Umbilical cord (tissue), 2 donors: ENCODE measurements around the gene RPA1. TPM values are rescaled to one million over a fixed set of nuclear protein-coding genes. Genes with fewer than 3 reads are reported as not detected.
A peak's percentile ranks its signal among the peaks of the same experiment; 100 is the strongest.
"Not testable (repeated sequence)": the region's sequence is repeated elsewhere in the genome, so short reads cannot be mapped to it uniquely, and the experiment has no call there.

ENCODE experiments used
- DNase-seq: peaks from one replicate; pipeline ENCODE4 v3.0.0-alpha.2; 2015; ENCODE audit warnings: low spot score
- total RNA-seq: library from RNA; depleted of rRNA; stranded (reverse); fragments of >200 nt; gene quantifications from one replicate; pipeline ENCODE4 v1.2.3, GENCODE V29; 2014; ENCODE audit warnings: low replicate concordance; ENCODE audit not compliant: insufficient read depth

Gene RPA1
- total RNA-seq, 1 donor from 2014 or later: 22.4 TPM

GRCh38 chr17:1813088-1813487 is 16.7 kb upstream of the RPA1 start:
- no peak for DNase-seq

- DNase-seq: no peak
These were observed 9.1 kb upstream of the RPA1 start for GRCh38 chr17:1820528-1821252.

- DNase-seq: no peak
These were observed 601 bp upstream of the RPA1 start for GRCh38 chr17:1829216-1829591.

GRCh38 chr17:1830288-1830687 is 483 bp downstream of the RPA1 start:
- DNase-seq: peak; percentile 5

- DNase-seq: no peak
These were observed 4.8 kb downstream of the RPA1 start for GRCh38 chr17:1834380-1835149.

GRCh38 chr17:1839516-1839915 is 9.7 kb downstream of the RPA1 start:
- no peak for DNase-seq

GRCh38 chr17:1843947-1844346 is 14.1 kb downstream of the RPA1 start:
- no peak for DNase-seq

GRCh38 chr17:1847191-1847590 is 17.4 kb downstream of the RPA1 start:
- DNase-seq: no peak

- no peak for DNase-seq
These were observed 22.5 kb downstream of the RPA1 start for GRCh38 chr17:1852327-1852726.

GRCh38 chr17:1853698-1854097 is 23.9 kb downstream of the RPA1 start:
- DNase-seq: no peak

GRCh38 chr17:1856462-1856861 is 26.7 kb downstream of the RPA1 start:
- DNase-seq: not testable (repeated sequence)

- DNase-seq: no peak
These were observed 31.2 kb downstream of the RPA1 start for GRCh38 chr17:1860978-1861377.

GRCh38 chr17:1861391-1862010 is 31.7 kb downstream of the RPA1 start:
- DNase-seq: no peak

GRCh38 chr17:1865252-1866037 is 35.6 kb downstream of the RPA1 start:
- DNase-seq: peak; percentile 20

GRCh38 chr17:1867307-1867706 is 37.5 kb downstream of the RPA1 start:
- no peak for DNase-seq

GRCh38 chr17:1868090-1868489 is 38.3 kb downstream of the RPA1 start:
- no peak for DNase-seq

GRCh38 chr17:1870592-1870991 is 40.8 kb downstream of the RPA1 start:
- no peak for DNase-seq

GRCh38 chr17:1871756-1872155 is 42.0 kb downstream of the RPA1 start:
- DNase-seq: no peak

- no peak for DNase-seq
These were observed 42.4 kb downstream of the RPA1 start for GRCh38 chr17:1872254-1872653.

GRCh38 chr17:1872976-1873375 is 43.2 kb downstream of the RPA1 start:
- DNase-seq: no peak

GRCh38 chr17:1873418-1873817 is 43.6 kb downstream of the RPA1 start:
- no peak for DNase-seq

GRCh38 chr17:1875597-1875996 is 45.8 kb downstream of the RPA1 start:
- DNase-seq: no peak
